Heart left ventricle (tissue), 16 donors: Measurements from ENCODE around the gene KCNMA1. TPM values are rescaled to one million over a fixed set of nuclear protein-coding genes. Genes with fewer than 3 reads are reported as not detected.
A peak's percentile ranks its signal among the peaks of the same experiment; 100 is the strongest.

Source experiments
- ATAC-seq, 4 donors: fragments of 200-7000 bp; cut with Tn5 transposase; one replicate each; pipeline ENCODE4 v1.9.1; 2020 to 2022; ENCODE audit warnings: moderate library complexity in 4 of 4, mild to moderate bottlenecking in 3 of 4, moderate number of reproducible peaks in 1 of 4
- DNase-seq, 5 donors: peaks; one replicate each; pipeline ENCODE4 v3.0.0-alpha.2; 2020
- H3K27ac ChIP-seq, 12 donors: fragments of 200-600 bp; sonication (generic) in 4 of 12; one replicate each; pipeline versions ENCODE4 v1.5.0 to v1.8.0; 2016 to 2022; ENCODE audit warnings: mild to moderate bottlenecking in 2 of 12
- H3K27me3 ChIP-seq, 9 donors: fragments of 200-600 bp; sonication (generic) in 2 of 9; one replicate each; pipeline versions ENCODE4 v1.5.1 to v1.8.0; 2016 to 2022; ENCODE audit warnings: mild to moderate bottlenecking in 3 of 9
- H3K36me3 ChIP-seq, 9 donors: fragments of 200-600 bp; sonication (generic) in 2 of 9; one replicate each; pipeline versions ENCODE4 v1.5.0 to v1.8.0; 2018 to 2022; ENCODE audit warnings: mild to moderate bottlenecking in 2 of 9
- H3K4me1 ChIP-seq, 12 donors: fragments of 200-600 bp; sonication (generic) in 4 of 12; one replicate each; pipeline versions ENCODE4 v1.5.0 to v1.8.0; 2016 to 2022; ENCODE audit warnings: mild to moderate bottlenecking in 3 of 12
- H3K4me3 ChIP-seq, 12 donors: fragments of 200-600 bp; sonication (generic) in 4 of 12; one replicate each; pipeline versions ENCODE4 v1.5.0 to v1.8.0; 2017 to 2022; ENCODE audit warnings: mild to moderate bottlenecking in 9 of 12, moderate library complexity in 4 of 12
- H3K9me3 ChIP-seq, 12 donors: fragments of 200-600 bp; sonication (generic) in 4 of 12; one replicate each; pipeline versions ENCODE4 v1.5.0 to v1.8.0; 2016 to 2022; ENCODE audit warnings: mild to moderate bottlenecking in 1 of 12
- POLR2A ChIP-seq, 2 donors: fragments of 450-650 bp; IDR thresholded peaks; one replicate each; pipeline ENCODE4 v1.6.1; 2017; ENCODE audit warnings: antibody characterized with exemption in 2 of 2, mild to moderate bottlenecking in 2 of 2, moderate library complexity in 2 of 2
- WGBS, 4 donors: extraction: QIAGEN DNeasy Blood & Tissue Kit in 2 of 4; methylation state at CpG; one replicate each; pipeline versions ENCODE4 v1.1.5 to v1.1.7; 2013 to 2018; 5-methylcytosine and 5-hydroxymethylcytosine counted together
- intact Hi-C, 10 donors: fragments of 100-400 bp; cut with DNase I; formaldehyde crosslinking; loops; one replicate each; pipeline versions ENCODE4 v1.11.1 to v1.14.2; 2022
- polyA plus RNA-seq, 2 donors: library from polyadenylated mRNA; stranded (reverse); fragments of 200-250 nt; gene quantifications; one replicate each; pipeline ENCODE4 v1.2.3, GENCODE V29; 2013
- total RNA-seq, 9 donors: library from RNA; depleted of rRNA in 2 of 9; stranded (reverse); fragments of >200 nt in 2 of 9; fragmentation: NEBNext Ultra II Directional in 3 of 9; extraction: Animal tissue kit (Norgen Biotek cat#: 25700) in 3 of 9; gene quantifications; one replicate each; pipeline versions ENCODE4 v1.1.0 to v1.2.4, GENCODE V29; 2016 to 2023
- TF ChIP-seq, protein P1 (sequence below), 12 donors: fragments of 200-600 bp; sonication (generic) in 4 of 12; IDR thresholded peaks; one replicate each; pipeline versions ENCODE4 v1.5.0 to v1.8.0; 2018 to 2022; ENCODE audit warnings: antibody characterized with exemption in 12 of 12, mild to moderate bottlenecking in 5 of 12
- donor health status: ischemic (EF 13 %, LVEDD 7.1; RV severe dilation, severe dysfunction).
- donor health status: healthy with polysubstance abuse.
- donor health status: DM: no; HTN: yes; CAD: no.
- donor health status: DM: no; HTN: no; CAD: no.
- donor health status: ischemic (EF 25% LVEDD 6.9; RV normal size, moderate dysfunction).
- donor health status: ischemic (EF 25% LVEDD 5.7; RV mildly dilated, moderate dysfunction).
- donor health status: healthy.
- donor health status: DM: yes; HTN: yes; CAD: no.
- donor health status: ischemic (EF 35%, LVEDD 5.7; RV mildly dilated, moderate dysfunction).
- donor health status: nonischemic (EF 11% LVEDD 7.7; RV severe dilation, severe dysfunction).
- donor health status: DM: yes; HTN: yes; CAD: no.
- donor health status: PGD.
- donor health status: ischemic (EF 29% LVEDD 5.4; RV normal size, mild dysfunction).
- donor health status: nonischemic (EF 23%, LVEDD 6.1; RV moderate dilation, normal function).

KCNMA1 gene
- total and polyA plus RNA-seq, 11 donors: 0.39 to 8.7 (median 1.7) TPM

DNA sequence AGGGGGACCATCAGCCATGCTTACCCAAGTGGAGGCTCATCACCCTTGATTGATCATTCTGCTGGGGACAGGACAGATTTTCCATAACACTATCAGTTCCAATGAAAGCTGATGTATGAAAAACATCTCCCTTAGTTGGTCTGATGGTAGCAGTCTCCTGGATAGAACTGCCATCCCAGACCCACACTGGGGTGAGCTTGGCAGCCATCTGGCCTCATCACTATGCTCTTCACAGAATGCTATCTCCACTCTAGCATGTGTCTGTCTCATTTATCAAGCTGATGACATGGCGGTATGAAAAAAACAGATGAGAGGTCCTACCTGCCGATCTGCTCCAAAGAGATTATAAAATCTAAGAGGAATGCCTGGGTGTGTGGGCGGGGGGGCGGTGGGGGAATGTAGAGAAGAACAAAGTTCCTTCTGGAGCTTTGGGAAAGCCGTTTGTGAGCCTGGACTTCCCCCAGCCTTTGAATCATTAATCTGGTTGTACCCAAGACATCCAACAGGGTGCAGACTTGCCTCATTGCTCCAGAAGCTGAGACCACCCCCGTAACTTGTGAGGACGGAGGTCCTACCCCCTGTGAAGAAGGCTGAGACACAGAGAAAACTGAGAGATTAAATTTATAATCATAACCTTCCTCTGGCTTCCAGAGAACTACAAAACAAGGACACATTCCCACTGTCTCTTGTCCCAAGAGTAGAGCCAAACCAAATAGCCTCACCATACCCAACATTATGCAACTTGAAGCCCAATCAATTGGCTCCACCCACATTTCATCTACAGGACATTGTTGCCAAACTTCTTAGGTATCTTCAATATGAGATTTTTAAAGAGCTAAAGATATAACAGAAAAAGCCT is 340.8 kb downstream of the KCNMA1 start:
- H3K27ac ChIP-seq: no peak overlapping the region
- ATAC-seq: no peak
- no peak for DNase-seq
- H3K27me3 ChIP-seq: peaks cover 0 to 24% (median 0%) of the 10 kb centered on the region in 9 donors
- H3K4me1 ChIP-seq: no peaks in the 10 kb centered on the region
- no peak overlapping the region for H3K4me3 ChIP-seq
- intact Hi-C loops: no loop called here
- H3K36me3 ChIP-seq: no peaks in the 10 kb centered on the region
- TF ChIP-seq, protein P1, sequence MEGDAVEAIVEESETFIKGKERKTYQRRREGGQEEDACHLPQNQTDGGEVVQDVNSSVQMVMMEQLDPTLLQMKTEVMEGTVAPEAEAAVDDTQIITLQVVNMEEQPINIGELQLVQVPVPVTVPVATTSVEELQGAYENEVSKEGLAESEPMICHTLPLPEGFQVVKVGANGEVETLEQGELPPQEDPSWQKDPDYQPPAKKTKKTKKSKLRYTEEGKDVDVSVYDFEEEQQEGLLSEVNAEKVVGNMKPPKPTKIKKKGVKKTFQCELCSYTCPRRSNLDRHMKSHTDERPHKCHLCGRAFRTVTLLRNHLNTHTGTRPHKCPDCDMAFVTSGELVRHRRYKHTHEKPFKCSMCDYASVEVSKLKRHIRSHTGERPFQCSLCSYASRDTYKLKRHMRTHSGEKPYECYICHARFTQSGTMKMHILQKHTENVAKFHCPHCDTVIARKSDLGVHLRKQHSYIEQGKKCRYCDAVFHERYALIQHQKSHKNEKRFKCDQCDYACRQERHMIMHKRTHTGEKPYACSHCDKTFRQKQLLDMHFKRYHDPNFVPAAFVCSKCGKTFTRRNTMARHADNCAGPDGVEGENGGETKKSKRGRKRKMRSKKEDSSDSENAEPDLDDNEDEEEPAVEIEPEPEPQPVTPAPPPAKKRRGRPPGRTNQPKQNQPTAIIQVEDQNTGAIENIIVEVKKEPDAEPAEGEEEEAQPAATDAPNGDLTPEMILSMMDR (IDR thresholded peaks at IDR 0.05): no peak
- TF ChIP-seq POLR2A (IDR thresholded peaks at IDR 0.05): no peak
- WGBS, 4 donors: 25 to 34% (median 29%) methylated on average over 7 of the region's 7 CpGs
- H3K9me3 ChIP-seq: no peaks in the 10 kb centered on the region

DNA sequence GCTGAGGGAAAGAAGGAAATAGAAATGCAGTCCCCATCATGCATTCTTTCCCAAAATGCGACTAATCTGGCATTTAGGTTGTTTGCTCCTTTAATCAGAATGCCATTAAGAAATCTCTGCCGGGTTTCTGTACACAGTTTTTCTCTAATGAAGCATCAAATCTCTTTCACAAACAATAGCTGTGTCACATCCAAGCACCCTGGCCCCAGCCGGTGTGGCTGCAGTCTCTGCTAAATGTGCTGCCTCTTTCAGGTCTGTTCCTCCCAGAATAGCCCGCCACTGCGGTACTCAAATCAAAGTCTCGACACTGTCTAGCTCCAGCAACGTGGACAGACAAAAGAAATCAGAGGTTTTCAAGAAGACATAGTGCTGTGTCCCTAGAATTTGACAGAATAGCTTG is 343.8 kb downstream of the KCNMA1 start:
- no peaks in the 10 kb centered on the region for H3K4me1 ChIP-seq
- H3K4me3 ChIP-seq: no peak overlapping the region
- TF ChIP-seq, protein P1 (IDR thresholded peaks at IDR 0.05): no peak
- TF ChIP-seq POLR2A (IDR thresholded peaks at IDR 0.05): no peak
- H3K27me3 ChIP-seq: peaks cover 0 to 35% (median 0%) of the 10 kb centered on the region in 9 donors
- DNase-seq: no peak
- 66 to 74% (median 70%) methylated on average over 7 of the region's 7 CpGs for WGBS, 4 donors
- H3K9me3 ChIP-seq: no peaks in the 10 kb centered on the region
- intact Hi-C loops: no loop called here
- H3K36me3 ChIP-seq: no peaks in the 10 kb centered on the region
- peak overlapping the region in 1 of 12 donors; percentile 43 for H3K27ac ChIP-seq
- no peak for ATAC-seq

DNA sequence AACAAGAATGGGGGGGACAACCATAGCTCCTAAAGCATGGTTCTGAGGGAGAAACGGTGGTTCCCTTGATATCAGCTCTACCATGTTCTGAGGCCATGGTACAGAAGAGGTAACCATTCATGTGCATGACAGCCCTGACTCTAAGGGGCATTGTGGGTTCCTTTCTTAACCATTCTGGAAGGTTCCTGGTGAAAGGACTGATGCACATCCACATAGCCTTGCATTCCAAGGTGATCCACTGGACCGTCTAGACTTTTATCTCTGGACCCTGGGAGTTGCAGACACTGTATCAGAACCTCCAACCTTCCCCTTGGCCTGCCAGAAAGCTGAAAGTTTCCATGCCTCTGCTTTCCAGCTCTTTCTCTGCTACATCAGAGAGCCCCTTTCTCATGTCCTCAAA is 344.3 kb downstream of the KCNMA1 start:
- TF ChIP-seq, protein P1 (IDR thresholded peaks at IDR 0.05): no peak
- TF ChIP-seq POLR2A (IDR thresholded peaks at IDR 0.05): no peak
- H3K27ac ChIP-seq: no peak overlapping the region

GRCh38 chr10:77291596-77292505 is 345.8 kb downstream of the KCNMA1 start:
- 47 to 66% (median 50%) methylated on average over 10 of the region's 10 CpGs for WGBS, 4 donors

More for the DNA sequence above, 344.3 kb downstream of the KCNMA1 start:
- Histone ChIP-seq H3K4me3 (no peak overlapping the region), H3K36me3 (no peaks in the 10 kb centered on the region), H3K9me3 (no peaks in the 10 kb centered on the region), H3K4me1 (no peaks in the 10 kb centered on the region), H3K27me3 (peaks cover 0 to 35% (median 0%) of the 10 kb centered on the region in 9 donors)
- DNase-seq (no peak), ATAC-seq (no peak)
- intact Hi-C loops: no loop called here
- 57 to 79% (median 72%) methylated on average over 2 of the region's 2 CpGs for WGBS, 4 donors

More at GRCh38 chr10:77291596-77292505, 345.8 kb downstream of the KCNMA1 start:
- no peaks in the 10 kb centered on the region for H3K9me3 ChIP-seq
- H3K27ac ChIP-seq: peak overlapping the region in 1 of 12 donors; percentile 35
- peaks cover 0 to 8% (median 2%) of the 10 kb centered on the region in 12 donors for H3K4me1 ChIP-seq
- DNase-seq (no peak), ATAC-seq (no peak)
- no peak overlapping the region for H3K4me3 ChIP-seq
- H3K27me3 ChIP-seq: peaks cover 0 to 35% (median 0%) of the 10 kb centered on the region in 9 donors
- no peaks in the 10 kb centered on the region for H3K36me3 ChIP-seq
- TF ChIP-seq, protein P1 (IDR thresholded peaks at IDR 0.05): no peak
- no peak for TF ChIP-seq POLR2A (IDR thresholded peaks at IDR 0.05)
- intact Hi-C loops: no loop called here
